Fibroblast of skin of back (primary cell): ENCODE measurements around the gene TREML2.

Experiments used
- DNase-seq: peaks from one replicate; pipeline ENCODE4 v3.0.0-alpha.2; 2013

Gene TREML2

DNA sequence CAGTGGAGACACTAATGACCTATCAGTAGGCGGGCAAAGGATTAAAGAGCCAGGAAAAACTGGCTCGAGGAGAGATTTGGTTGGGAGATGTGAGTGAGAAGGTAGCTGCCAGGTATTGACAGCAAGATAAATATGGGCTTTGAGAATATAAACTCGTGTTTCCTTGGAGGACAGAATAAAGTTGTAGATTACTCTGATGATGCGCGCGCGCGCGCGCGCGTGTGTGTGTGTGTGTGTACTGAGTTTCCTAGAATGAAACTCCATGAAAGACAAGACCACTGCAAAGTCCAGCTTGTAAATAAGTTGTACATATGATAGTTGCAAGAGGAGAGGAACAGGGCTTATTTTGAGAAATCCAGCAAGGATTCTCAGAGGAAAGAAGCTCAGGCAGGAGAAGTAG is 24.8 kb downstream of the TREML2 start:
- no peak for DNase-seq

GRCh38 chr6:41175084-41175483 is 25.9 kb downstream of the TREML2 start:
- no peak for DNase-seq

- DNase-seq: no peak
Observed at GRCh38 chr6:41174610-41175009, 26.3 kb downstream of the TREML2 start.

DNA sequence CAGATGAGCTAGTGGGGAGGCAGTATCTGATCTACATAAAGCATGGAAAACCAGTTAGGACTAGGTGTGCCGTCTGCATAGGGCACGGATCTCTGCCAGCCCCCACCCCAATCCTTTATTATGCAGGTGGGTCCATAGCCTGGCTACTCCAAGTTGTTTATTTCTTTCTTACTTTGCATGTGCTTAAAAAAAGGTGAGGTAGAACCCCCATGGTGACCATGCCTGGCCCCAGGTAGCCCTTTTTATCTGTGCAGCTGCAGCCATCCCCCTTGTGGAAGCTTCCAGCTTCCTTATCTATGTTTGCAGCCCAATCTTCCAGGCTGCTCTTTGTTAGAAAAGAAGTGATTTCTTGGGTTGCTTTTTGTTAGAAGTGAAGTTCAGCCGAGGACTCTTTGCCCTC is 29.0 kb downstream of the TREML2 start:
- DNase-seq: no peak

DNA sequence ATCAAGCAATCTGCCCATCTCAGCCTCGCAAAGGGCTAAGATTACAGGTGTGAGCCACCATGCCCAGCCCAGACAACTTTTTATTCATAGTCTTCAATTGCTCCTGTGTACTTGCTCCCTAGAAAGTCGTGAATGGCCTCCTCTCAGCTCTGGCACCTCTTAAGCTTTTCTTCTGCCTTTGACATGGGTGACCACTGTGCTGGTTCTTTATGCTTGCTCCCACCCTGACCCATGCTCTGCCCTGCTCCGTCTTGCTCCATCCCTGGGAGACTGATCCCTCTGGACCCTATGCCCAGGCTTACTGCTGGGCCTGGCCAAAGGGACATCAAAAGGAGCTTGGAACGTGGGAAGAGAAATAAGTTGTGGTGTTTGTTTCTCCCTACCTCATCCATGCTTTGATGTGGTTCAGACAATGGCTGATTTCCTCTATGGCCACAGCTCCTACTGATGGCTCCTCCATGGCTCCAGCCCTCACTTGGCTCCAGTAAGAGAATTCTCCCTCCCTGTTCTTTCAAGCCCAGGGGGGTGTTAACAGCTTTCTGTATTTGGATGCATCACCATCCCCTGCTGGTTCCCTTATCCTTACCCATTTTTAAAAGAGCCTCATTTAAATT is 30.3 kb downstream of the TREML2 start:
- DNase-seq: no peak

DNA sequence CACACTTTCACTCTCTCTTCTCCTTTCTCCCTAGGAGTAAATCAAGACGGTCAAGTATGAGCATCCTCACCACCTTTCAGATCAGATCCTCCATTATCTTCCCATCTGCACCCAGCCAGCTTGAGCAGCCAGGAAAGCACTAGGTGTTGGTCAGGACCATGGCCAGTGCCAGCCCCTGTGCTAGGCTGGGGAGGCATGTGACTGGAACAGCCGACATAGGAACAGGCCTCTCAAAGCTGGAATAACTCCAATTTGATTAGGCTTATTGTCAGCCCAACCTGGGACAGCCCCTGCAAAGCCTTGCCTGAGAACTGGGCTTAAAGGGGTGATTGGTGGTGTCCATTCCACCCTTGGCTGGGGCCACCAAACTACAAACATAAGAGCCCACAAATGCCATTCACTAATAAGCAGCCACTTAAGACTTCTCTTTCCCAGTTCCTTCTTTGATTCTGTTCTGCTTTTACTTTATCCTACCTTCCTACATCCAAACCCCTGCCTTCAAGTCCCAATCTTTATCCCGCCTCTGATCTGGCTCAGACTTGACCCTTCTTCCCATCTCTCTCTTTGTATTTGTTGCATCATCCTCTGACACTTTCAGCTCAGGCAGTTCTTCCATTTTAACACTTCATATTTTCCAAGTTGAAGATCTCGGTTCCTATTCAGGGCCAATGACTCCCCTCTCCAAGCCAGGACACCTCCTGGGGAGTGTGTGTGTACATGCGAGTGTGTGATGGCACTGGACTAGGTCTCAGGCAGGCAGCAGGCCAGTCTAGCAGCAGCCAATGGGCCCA is 33.6 kb downstream of the TREML2 start:
- DNase-seq: peak; percentile 26

GRCh38 chr6:41164551-41165120 is 36.3 kb downstream of the TREML2 start:
- no peak for DNase-seq

GRCh38 chr6:41163419-41163717 is 37.6 kb downstream of the TREML2 start:
- no peak for DNase-seq

GRCh38 chr6:41162687-41163418 is 38.1 kb downstream of the TREML2 start, which contains the start of gene TREM2:
TREM2 (minus strand) TSS chr6:41163116; CDS start chr6:41163082, 34 bp downstream.
- no peak for DNase-seq

DNA sequence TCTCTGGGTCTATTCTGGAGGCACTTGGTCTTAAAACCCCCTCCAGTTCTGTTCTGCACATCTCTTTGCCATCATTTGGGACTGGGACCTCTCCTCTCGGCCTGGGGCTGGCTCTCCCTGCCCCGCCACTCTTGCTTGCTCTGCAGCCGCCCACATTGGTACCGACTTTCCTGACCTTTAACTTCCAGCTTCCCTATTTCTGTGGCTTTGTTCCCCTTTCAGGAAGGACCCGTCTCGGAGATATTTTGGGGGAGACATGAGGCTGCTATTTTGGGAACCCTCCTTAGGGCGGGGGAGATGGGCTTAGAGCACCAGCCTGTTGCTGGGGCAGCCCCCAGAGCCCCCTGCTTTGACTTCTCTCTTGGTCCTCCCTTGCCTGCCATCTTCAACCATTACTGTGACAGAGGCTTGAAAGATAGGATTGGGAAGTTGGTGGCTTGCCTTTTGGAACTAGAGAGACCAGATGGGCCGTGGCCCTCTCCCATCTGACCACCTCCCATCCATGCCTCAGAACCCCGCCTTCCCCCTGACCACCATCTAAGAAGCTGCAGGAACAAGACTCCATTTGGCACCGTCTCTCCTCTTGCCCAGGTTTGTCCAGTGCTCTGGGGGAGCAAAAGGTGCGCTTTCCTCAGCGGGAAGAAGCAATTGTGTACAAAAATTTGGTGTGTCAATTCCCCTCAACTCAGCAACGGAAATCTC is 38.9 kb downstream of the TREML2 start:
- no peak for DNase-seq

DNA sequence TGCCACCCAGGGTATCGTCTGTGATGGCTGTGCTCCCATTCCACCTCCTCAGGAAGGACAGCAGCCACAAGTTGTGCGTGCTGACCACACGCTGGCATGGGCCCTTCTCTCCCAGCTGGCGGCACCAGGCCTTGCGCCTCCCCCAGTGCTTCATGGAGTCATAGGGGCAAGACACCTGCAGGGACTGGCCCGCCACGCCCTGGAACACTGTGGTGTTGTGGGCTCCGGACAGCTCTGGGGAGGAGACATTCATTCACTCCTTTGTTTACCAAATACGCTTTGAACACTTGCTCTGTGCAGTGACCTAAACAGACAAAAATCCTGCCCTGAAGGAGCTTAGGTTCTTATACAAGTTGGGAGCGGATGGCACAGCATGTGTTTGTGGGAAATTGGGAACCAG is 39.6 kb downstream of the TREML2 start:
- DNase-seq: no peak

GRCh38 chr6:41160933-41161332 is 40.0 kb downstream of the TREML2 start:
- no peak for DNase-seq

- no peak for DNase-seq
Observed at GRCh38 chr6:41159415-41160082, 41.4 kb downstream of the TREML2 start.

GRCh38 chr6:41157323-41157722 is 43.6 kb downstream of the TREML2 start:
- no peak for DNase-seq

- DNase-seq: no peak
Observed at GRCh38 chr6:41156771-41157170, 44.2 kb downstream of the TREML2 start.

DNA sequence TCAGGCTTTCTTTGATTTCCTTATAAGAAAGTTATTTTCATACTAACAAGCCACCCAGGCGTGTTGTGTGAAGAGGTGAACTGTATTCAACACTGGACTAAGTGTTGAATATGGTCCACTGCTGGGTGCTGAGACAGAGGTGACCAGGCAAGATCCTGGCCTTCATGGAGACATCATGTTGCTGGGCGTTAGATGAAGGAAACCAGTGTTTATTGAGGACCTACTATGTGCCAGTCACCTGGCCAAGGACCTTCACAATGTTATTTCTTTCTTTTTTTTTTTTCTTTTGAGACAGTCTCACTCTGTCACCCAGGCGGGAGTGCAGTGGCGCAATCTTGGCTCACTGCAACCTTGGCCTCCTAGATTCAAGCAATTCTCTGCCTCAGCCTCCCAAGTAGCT is 44.9 kb downstream of the TREML2 start:
- no peak for DNase-seq

GRCh38 chr6:41155132-41155805 is 45.7 kb downstream of the TREML2 start:
- no peak for DNase-seq

DNA sequence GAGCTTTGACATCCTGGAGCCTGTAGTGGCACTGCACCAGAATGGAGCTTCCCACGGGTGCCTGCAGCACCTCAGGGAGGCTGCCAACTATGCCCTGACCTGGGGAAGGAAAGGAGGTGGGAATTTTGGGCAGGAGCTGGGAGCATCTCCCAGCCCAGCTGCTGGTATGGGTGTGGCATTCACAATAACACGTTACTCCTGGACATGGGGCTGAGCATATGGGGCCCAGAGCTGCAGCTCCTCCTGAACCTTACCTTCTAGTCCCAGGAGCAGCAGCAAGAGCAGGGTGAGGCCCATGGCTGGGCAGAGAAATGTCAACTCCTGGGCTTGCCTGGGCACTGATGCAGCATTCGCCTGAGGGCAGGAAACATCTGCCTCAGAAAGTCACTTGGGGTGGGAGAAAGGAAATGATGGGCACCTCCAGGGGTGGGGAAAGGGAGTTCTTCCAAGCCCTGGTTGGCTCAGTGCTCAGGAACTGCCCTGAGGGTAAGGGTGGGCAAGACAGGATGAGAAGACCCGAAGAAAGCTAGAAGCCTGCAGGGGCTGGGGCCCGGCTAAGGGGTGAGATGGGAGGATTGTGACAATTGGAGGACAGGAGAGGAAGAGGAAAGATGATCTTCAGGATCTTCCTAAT is 46.8 kb downstream of the TREML2 start, which contains the start of gene TREML1:
TSS of gene TREML1 (minus strand) at position 356 of the 634 bp plus-strand sequence. CDS start at position 297, 59 bp downstream.
- no peak for DNase-seq

- DNase-seq: no peak
Observed at GRCh38 chr6:41153451-41153850, 47.5 kb downstream of the TREML2 start.

DNA sequence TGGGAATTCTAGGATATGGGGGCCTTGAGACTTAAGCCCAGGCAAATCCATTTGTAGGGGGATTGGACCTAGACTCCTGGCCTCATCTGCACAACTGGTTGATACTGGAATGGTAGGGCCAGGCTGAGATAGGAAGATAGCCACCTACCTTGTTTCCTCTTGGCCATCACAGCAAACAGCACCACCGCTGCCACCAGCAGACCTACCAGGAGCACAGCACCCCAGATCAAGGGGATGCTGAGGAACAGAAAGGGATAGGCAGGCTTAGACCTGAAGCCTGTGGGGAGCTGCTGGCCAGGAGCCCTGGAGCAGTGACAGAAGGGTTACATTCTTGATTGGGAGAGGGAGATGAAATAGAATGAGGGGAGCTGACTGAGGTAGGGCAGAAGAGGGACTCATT is 50.3 kb downstream of the TREML2 start:
- DNase-seq: no peak

GRCh38 chr6:41147917-41148316 is 53.0 kb downstream of the TREML2 start:
- no peak for DNase-seq
